ENCODE results near the gene DDX46. TPM values are rescaled to one million over a fixed set of nuclear protein-coding genes. Genes with fewer than 3 reads are reported as not detected.
"Not testable (repeated sequence)": the region's sequence is repeated elsewhere in the genome, so short reads cannot be mapped to it uniquely, and the experiment has no call there.

The DDX46 gene, protein sequence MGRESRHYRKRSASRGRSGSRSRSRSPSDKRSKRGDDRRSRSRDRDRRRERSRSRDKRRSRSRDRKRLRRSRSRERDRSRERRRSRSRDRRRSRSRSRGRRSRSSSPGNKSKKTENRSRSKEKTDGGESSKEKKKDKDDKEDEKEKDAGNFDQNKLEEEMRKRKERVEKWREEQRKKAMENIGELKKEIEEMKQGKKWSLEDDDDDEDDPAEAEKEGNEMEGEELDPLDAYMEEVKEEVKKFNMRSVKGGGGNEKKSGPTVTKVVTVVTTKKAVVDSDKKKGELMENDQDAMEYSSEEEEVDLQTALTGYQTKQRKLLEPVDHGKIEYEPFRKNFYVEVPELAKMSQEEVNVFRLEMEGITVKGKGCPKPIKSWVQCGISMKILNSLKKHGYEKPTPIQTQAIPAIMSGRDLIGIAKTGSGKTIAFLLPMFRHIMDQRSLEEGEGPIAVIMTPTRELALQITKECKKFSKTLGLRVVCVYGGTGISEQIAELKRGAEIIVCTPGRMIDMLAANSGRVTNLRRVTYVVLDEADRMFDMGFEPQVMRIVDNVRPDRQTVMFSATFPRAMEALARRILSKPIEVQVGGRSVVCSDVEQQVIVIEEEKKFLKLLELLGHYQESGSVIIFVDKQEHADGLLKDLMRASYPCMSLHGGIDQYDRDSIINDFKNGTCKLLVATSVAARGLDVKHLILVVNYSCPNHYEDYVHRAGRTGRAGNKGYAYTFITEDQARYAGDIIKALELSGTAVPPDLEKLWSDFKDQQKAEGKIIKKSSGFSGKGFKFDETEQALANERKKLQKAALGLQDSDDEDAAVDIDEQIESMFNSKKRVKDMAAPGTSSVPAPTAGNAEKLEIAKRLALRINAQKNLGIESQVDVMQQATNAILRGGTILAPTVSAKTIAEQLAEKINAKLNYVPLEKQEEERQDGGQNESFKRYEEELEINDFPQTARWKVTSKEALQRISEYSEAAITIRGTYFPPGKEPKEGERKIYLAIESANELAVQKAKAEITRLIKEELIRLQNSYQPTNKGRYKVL
- total RNA-seq, result 12.6 and 14.7 TPM in 2 replicates

DNA sequence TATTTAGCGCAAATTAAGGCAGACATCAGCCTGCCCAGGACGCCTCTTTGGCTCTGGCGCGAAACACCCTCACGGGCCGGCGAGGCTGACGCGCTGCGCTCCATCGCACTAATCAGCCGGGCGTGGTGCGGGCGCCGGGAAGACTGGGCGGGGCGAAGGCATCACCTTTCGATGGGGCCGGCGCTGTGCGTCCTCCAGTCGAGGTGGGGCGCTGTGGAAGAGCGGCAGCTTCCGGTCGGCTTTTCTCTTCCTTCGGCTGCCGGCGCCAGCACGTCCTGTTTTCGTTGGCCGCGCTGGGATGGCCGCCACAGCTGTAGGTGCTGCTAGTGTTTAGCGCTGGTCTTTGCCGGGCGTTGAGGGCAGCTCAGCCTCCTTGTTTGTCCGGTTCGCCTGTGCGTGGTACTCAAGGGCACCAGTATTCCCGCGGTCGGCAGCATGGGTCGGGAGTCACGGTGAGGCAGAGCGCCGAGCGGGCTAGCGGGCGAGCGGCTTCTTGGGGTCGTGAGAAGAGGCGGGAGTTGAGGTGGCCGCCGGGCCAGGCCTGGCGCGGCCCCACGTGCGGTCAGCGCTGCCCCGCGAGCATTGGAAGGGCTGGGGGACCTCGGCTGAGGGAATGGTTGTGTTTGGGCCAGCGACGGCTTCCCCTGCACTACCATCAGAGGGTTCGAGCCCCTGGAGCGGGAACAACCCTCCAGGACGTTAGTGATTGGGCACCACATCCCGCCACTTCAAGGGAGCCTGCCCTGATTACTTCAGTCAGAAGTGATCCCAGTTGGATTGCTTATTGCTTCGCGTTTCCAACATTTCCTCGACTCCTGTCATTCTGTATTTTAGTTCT, at the start of gene DDX46:
TSS of gene DDX46 (plus strand) at position 276 of the 838 bp plus-strand sequence. CDS start at position 436, 160 bp downstream.
- peak; percentile 95 to 96 for DNase-seq (ENCODE audit: low read depth in 2 of 2)

DNA sequence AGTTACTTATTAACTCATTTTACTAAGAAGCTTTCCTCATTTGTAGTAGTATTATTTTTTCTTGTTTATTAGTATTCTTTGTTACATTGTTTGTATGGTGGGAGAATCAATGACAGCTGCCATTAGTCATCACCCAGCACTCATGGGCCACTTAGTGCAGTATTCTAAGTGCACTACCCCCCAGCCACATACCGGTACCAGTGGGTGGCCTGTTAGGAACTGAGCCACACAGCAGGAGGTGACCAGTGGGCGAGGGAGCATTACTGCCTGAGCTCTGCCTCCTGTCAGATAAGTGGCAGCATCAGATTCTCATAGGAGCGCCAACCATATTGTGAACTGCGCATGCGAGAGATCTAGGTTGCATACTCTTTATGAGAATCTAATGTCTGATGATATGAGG, 44.5 kb upstream of the DDX46 start:
- DNase-seq (ENCODE audit: low read depth in 2 of 2), result no peak

DNA sequence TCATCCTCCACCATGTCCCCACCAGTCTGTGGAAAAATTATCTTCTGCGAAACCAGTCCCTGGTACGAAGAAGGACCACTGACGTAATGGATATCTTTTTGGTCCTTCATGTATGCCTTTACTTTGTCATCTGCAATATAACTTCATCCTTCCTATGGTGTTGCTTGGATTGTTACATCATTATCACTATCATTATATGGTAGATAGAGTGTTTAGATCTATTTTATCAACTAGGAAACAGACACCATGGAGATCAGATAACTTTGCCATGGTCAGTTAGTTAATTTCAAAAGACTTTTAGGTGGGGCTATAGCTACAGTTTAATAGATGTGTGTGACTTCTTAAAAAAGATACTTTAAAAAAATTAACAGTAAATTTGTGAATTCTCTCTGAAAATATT, 44.0 kb upstream of the DDX46 start:
- DNase-seq (ENCODE audit: low read depth in 2 of 2), result no peak

DNA sequence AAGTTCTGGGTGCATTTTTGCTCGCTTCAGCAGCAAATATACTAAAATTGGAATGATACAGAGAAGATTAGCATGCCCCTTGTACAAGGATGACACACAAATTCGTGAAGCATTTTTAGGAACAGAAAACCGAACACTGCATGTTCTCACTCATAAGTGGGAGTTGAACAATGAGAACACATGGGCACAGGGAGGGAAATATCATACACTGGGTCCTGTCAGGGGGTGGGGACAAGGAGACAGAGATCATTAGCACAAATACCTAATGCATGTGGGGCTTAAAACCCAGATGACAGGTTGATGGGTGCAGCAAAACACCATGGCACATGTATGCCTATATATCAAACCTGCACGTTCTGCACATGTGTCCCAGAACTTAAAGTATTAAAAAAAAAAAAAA, 43.1 kb upstream of the DDX46 start:
- DNase-seq (ENCODE audit: low read depth in 2 of 2), result not testable (repeated sequence)

DNA sequence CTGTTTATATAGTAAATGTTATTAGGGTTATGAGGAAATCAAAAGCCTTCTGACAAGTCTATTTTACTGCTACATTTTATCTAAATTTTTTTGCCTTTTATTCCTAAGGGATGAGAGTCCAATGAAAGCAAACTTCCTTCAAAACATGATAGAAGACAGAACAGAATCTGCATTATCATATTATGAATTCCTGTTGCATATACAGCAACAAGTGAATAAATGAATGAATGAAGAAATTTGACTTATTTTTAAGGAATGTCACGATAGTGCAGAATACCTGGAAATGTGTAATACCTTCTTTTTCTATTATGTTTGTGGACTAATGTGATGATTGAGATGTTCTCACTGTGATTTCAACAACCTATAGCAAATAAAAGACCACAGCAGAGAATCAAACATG, 33.7 kb upstream of the DDX46 start:
- DNase-seq (ENCODE audit: low read depth in 2 of 2), result no peak

DNA sequence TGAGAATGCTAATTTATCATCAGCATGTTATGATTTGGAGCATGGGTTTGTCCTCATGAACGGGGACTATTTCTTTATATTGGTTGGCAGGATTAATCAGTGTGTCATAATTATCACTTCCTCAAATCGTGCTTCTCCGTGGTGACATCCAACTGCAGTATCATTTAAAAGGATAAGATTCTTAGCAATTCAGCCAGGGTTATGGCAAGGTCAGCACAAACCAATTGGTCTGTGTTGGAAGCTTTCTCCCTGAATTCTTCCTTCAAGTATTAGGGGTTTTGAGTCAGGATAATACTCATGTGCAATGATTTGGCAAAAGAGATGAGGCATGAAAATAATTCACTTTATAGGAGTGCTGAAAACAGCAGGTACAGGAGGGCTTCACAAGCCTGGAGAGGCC, 25.8 kb upstream of the DDX46 start:
- DNase-seq (ENCODE audit: low read depth in 2 of 2), result no peak

DNA sequence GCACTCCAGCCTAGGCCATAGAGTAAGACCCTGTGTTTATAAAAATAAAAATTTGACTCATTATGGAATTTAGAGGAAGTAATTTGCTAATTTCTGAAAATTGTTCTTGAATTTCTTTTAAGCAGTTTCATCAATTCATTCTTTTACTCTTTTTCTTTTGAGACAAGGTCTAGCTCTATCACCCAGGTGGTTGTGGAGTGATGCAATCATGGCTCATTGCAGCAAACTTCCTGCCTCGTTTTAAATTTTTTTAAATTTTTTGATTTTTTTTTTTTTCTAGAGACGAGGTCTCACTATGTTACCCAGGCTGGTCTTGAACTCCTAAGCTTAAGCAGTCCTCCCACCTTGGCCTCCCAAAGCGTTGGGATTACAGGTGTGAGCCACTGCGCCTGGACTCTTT, 23.3 kb upstream of the DDX46 start:
- no peak for DNase-seq (ENCODE audit: low read depth in 2 of 2)

DNA sequence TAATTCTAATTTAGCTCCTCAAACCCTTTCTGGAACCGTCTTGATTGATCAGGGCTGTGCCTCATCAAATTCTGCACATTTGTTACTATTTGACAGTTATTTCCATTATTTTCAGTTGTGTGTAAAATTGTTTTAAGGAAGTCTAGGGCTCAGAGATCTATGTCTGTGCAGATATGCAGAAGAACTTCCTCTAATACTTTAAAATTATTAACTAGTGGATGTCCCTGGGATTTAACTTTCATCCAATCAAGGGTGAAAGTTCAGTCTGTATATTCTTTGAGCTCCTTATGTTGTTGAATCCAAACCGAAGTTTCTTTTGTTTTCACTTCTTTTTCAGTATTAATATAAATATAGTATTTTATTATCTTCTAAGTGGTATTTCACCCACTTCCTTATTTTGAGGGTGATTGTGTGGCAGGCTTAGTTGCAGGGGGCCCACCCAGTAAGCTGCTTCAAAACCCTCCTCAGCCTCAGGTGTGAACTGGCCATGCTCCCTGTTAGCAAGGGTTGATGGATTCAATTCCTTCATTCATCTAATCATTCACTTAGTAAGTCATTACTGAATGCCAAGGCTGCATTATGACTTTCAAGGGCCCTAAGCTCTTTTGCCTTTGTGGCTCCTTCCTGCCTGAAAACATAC, 22.3 kb upstream of the DDX46 start:
- no peak for DNase-seq (ENCODE audit: low read depth in 2 of 2)

DNA sequence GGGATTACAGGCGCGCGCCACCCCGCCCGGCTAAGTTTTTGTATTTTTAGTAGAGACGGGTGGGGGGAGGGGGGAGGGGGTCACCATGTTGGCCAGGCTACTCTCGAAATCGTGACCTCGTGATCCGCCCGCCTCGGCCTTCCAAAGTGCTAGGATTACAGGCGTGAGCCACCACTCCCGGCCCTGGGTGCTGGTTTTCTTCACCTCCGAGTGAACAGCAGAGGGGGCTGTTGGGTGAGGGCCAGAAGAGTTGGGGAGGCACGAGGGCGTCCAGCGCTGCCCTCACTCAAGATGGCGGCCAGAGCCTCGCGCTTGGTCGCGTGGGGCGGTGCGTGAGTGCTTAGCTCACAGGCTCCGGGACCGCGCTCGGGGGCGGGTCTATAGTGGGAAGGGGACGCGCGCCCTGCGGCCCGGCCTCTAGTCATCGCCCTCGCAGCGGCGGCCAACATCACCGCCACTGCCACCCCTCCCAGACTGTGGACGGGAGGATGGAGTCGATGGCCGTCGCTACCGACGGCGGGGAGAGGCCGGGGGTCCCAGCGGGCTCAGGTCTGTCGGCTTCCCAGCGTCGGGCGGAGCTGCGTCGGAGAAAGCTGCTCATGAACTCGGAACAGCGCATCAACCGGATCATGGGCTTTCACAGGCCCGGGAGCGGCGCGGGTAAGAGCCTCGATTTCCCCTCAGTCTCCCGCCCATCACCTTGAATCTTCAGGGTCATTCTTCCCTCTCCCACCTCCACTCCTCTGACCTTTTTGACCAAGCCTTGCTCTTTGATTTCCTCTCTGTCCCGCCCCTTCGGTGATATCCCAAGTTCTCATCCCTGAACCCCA, 20.2 kb upstream of the DDX46 start, which contains the start of gene CAMLG:
TSS of gene CAMLG (plus strand) at position 416 of the 830 bp plus-strand sequence. CDS start at position 489, 73 bp downstream.
- DNase-seq (ENCODE audit: low read depth in 2 of 2), result peak; percentile 99

DNA sequence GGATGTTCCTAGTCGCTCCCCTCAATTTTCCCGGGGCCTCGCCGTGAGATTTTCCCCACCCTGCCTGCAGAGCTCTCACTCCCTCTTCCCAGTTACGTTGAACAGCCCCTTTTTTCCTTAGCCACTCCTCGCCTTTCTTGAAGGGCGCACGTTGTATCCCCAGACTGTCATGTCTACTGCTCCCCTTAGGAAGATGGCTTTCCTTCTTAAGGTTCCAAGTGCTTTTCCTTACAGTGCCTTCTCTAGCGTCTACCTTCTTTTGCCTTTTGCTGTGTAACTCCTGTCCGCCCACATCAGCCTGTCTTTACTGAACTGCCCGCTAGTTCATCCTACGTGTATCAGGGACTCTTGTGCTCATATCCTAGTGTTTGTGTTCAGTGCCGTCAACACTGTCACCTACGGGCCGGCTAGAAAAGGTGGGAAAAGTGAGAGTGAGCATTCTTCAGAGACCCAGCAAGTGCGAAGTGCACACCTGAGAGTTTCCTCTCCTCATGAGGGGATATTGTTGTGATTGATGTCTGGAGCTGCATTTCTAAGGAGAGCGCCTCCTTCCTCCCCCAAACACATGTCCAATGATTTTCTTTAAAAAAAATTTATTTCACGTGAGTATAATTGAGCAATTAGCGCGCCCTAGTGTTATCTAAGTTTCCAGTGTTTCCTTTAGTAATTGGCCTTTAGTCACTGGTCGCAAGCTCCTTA, 19.5 kb upstream of the DDX46 start:
- DNase-seq (ENCODE audit: low read depth in 2 of 2), result peak; percentile 60 to 70

DNA sequence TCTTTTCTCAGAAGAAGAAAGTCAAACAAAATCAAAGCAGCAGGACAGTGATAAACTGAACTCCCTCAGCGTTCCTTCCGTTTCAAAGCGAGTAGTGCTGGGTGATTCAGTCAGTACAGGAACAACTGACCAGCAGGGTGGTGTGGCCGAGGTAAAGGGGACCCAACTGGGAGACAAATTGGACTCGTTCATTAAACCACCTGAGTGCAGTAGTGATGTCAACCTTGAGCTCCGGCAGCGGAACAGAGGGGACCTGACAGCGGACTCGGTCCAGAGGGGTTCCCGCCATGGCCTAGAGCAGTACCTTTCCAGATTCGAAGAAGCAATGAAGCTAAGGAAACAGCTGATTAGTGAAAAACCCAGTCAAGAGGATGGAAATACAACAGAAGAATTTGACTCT, 17.5 kb upstream of the DDX46 start:
- DNase-seq (ENCODE audit: low read depth in 2 of 2), result no peak

DNA sequence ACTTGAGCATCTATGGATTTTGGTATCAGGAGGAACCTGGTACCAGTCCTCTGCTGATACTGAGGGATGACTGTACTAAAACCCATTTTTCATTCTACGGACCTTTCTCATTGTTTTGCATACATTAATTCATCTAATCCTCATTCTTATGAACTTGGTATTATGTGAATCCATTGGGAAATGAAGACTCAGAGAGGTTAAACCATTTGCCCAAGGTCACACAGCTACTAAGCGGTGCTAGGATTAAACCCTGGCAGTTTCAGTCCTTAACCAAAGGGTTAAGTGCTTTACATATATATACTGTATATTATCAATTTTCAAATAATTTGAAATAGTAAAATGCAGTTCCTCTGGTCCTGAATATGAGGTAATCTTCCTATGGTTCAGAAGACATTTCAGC, 16.4 kb upstream of the DDX46 start:
- DNase-seq (ENCODE audit: low read depth in 2 of 2), result no peak

DNA sequence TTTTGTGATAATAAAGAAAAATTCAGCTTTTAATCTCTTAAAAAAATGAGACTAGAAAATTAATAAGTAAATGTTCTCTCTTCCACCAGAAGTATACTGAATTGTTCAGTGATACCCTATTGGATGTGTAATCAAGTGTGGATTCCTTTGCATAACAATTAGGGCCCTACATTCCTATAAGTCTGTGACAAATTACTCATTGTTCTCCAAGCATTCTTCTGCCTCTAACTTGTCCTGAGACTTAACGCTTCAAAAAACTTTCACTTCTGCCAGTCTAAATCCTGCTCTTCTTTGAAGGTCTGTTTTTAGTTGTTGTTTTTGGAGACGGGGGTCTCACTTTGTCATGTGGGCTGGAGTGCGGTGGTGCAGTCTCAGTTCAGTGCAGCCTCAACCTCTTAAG, 9.2 kb upstream of the DDX46 start:
- no peak for DNase-seq (ENCODE audit: low read depth in 2 of 2)

DNA sequence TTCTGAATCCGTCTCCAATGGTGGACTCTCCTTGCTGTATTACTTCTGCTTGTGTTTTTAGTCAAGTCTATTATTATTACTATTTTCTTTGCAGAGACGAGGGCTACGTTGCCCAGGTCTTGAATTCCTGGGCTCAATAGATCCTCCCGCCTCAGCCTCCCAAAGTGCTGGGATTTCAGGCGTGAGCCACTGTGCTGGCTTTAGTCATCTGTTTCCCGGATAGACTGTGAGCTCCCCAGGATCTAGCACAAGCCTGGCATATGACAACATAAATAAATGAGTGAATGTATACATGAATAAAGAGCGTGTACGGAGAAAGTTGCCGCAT, 439 bp upstream of the DDX46 start:
- no peak for DNase-seq (ENCODE audit: low read depth in 2 of 2)

DNA sequence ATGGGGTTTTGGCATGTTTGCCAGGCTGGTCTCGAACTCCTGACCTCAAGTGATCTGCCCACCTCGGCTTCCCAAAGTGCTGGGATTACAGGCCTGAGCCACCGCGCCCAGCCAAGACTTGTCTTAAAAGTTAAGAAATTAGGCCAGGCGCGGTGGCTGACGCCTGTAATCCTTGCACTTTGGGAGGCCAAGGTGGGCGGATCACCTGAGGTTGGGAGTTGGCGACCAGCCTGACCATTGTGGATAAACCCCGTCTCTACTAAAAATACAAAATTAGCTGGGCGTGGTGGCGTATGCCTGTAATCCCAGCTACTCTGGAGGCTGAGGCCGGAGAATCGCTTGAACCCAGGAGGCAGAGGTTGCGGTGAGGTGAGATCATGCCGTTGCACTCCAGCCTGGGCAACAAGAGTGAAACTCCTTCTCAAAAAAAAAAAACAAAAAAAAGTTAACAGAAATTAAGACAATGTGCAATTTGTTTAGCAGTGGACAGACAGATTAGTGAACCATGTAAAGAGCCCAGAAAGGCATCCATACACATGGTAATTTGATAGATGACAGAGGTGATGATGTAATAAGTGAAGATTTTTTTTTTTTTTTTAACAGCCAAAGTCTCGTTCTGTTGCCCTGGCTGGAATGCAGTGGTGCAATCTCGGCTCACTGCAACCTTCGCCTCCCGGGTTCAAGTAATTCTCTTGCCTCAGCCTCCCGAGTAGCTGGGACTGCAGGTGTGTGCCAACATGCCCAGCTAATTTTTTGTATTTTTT, 9.1 kb downstream of the DDX46 start:
- not testable (repeated sequence) for DNase-seq (ENCODE audit: low read depth in 2 of 2)

DNA sequence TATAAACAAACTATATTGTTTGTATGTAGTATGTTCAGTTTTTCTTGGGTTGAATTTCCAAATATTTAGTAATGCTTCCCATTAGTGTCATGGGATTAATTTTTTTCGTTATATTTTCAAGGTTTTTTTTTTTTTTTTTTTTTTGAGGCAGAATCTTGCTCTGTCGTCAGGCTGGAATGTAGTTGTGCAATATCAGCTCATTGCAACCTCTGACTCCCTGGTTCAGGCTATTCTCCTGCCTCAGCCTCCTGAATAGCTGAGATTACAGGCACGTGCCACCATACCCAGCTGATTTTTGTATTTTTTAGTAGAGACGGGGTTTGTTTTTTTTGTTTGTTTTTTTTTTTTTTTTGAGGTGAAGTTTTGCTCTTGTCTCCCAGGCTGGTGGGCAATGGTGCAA, 10.6 kb downstream of the DDX46 start:
- DNase-seq (ENCODE audit: low read depth in 2 of 2), result no peak

DNA sequence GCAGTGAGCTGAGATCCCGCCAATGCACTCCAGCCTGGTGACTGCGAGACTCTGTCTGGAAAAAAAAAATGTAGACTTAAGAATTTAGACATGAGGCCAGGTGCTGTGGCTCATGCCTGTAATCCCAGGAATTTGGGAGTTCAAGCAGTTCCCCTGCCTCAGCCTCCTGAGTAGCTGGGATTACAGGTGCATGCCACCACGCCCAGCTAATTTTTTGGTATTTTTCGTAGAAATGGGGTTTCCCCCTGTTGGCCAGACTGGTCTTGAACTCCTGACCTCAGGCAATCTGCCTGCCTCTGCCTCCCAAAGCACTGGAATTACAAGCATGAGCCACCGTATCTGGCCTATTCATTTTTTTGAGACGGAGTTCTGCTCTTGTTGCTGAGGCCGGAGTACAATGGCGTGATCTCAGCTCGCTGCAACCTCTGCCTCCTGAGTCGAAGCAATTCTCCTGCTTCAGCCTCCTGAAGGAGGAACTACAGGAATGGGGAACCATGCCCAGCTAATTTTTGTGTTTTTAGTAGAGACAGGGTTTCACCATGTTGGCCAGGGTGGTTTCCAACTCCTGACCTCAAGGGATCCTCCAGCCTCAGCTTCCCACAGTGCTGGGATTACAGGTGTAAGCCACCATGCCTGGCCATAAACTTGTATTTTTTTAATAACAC, 14.0 kb downstream of the DDX46 start:
- DNase-seq (ENCODE audit: low read depth in 2 of 2), result no peak

DNA sequence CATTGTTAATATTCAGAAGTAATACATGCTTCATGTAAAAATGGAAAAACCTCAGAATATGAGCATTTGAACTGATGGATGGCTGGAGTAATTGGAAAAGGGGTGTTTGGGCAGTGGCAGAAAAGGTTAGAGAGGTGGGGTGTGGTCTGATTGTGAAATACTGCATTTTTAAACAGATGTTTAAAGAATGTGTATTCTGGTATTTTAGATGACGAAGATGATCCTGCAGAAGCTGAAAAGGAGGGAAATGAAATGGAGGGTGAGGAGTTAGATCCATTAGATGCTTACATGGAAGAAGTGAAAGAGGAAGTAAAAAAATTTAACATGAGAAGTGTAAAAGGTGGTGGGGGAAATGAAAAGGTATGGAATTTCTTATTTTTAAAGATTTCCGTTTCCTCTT, 18.8 kb downstream of the DDX46 start:
- DNase-seq (ENCODE audit: low read depth in 2 of 2), result no peak

Data from lung microvascular endothelial cell (primary cell).